CD4-positive, alpha-beta T cell treated with Interleukin-6 for 4 hours (primary cell): ENCODE results near the gene BRD3OS.

Experiments used
- DNase-seq: peaks from one replicate; pipeline ENCODE4 v3.0.0-alpha.2; 2020; ENCODE audit warnings: mixed read lengths

Gene BRD3OS

DNA sequence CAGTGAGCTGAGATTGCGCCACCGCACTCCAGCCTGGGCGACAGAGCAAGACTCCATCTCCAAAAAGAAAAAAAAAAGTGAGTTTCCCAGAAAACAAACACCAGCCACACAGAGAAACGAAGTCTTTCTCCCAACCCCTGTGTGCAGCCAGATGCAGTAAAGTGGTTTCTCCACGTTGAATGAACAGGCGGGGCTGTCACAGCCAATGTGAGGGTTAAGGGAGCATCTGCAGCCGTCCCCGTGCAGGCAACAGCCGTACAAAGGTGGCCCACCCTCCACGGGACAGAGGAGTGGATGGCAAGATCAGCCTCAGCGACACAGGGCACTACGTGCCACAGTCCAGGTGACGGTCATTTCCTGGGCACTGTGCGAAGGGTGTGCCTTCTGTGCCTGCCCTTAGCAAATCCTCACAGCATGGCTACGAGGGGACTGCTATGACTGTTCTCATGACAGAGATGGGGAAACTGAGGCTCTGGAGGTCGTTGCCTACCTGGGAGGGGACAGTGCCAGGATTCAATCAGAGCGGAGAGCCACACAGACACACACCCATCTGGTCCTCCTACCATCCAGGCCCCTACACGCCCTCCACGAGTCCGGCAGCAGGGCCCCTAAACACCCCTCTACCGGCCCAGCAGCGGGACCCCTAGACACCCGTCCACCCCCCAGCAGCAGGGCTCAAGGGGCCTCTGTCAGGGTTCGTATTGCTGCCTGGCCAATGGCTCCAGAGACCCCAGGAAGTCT, 35.5 kb upstream of the BRD3OS start:
- DNase-seq: no peak

DNA sequence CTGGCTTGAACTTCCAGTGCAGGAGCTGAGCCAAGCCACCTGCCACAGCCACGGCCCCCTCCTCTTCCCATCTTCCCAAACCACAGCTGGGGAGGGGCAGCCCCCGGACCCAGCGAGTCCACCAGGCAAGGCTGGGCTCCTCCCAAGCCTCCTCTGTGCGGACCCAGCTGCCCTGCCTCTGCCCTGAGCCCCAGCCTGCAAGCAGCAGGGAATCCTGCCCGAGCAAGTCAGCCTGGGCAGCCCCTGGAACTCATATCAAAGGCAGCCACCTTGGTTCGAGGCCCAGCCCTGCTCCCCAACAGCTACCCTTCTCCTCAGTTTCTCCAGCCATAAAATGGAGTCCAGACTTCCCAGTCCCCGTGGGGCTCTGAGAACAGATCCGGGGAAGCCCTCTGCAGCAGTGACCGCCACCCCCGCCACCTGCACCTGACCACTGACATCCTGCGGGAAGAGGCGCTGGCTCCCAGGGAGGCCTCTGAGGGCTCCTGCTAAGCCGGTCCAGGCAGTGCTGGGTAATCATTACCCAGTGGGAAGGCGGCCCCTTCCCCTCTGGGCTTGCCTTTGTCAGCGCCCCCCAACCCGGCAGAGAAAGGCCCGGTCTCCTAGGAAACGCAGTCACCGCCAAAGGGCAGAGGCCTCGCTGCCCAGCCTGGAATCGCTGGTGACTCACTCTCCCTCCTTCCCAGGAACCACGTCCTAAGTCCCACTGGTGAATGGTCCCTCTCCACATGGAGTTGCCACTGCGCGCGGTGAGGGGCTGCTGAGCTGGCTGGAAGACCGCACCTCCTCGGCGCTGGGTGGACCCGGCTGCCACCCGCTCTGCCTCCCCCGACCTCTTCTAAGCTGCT, 34.7 kb upstream of the BRD3OS start:
- DNase-seq: no peak

DNA sequence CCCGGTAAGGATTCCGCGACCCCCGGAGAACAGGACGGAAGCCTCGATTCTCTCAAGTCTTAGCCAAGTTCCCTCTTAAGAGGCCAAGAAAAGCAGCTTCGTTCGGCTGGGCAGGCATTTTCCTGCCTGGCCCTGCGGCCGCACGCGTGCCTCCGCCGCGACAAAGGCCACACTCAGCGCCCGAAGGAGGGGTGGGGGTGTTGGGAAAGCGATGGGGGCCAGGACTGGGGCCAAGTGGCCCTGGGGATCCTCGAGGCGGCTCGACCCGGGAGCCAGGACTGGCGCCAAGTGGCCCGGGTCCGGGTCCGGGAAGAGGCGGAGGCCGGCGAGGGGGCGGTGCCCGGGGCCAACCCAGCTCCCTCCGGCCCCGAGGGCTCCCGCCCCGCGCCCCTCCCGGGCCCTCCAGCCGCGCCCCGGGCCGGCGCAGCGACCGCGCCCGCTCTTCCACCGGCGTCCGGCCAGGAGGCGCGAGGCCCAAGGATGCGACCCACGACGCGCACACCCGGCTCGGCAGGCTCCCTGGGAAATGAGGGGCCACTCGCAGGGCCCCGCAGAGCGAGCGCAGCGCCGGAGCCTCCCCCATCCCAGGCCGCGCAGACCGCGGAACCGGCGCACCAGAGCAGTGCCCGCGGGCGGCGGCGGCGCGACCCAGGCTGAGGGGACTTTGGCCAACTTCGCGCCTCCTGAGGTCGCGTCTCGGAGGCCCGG, 33.9 kb upstream of the BRD3OS start:
- DNase-seq: peak; percentile 18

DNA sequence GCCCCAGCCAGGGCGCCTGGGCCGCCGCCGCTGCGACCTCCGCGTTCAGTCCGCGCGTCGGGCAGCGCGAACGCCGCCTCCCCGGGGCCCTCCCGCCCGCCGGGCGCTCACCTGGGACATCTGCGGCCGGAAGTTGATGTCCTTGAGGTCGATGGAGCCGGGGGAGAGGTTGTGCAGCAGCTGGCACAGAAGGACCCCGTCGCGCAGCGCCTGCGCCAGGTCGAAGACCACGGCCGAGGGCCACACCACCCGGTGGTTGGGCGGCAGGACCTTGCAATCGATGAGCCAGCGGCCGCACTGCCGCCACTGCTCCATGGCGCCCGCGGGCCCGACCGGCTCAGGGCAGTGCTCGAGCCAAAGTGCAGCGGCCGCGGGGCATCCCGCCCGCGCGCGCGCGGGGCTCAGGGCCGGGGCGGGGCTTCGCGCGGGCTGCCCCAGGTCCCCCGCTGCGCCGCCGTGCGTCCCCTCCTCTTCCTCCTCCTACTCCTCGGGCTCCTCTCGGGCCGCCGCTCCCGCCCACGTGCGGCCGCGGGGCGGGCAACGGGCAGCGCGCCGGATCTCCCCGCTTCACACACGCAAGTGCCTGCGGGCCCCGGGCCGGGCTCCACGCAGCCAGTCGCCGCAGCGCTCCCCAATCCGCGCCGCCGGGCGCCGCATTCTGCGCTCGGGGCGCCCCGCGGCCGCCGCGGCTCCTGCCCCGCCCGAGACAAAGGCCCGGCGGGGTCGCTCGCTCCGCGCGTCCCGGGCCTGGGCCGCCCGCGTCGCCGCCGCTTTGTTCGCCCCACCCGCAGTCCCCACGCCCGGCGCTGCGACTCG, 33.1 kb upstream of the BRD3OS start, which contains the start of gene VAV2:
TSS of gene VAV2 (minus strand) at position 361 of the 816 bp plus-strand sequence. CDS start at position 315, 46 bp downstream.
- DNase-seq: peak; percentile 69

DNA sequence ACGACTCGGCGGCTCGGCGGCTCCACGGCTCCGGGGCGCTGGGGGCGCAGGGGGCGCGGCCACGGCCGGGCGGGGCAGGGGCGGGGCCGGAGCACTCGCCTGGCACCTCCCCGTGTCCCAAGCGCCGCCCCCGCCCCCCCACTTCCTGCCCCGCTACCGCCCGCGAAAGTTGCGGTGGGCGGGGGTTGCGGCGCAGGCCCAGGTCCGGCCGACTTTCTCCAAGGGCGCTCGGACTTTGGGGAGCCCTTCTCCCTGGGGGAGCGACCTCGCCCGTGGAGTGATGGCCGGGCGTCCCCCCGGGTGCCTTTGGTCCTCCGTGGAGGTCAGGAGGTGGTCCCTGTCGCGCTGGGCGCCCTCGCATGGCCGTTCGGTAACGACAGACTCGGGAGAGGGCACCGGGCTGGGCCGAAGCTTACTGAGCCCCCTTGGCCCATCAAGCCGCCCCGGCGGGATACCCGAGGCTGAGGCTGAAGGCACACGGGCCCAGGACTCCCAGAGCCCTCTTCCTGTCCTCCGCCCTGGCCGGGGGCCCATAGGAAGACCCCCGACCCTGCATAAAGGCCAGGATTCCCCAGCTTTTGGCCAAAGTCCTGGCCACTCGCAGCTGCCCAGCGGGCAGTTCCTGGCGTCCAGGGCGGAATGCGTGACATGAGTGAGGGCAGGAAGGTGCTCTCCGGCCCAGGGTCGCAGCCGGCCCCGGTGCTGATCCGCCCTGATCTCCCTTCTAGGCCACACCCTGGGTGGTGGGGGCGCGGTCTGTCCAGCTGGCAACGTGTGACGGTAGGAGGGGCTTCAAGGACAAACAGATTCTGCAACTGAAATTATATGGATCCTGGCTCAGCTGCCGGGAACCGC, 32.3 kb upstream of the BRD3OS start:
- DNase-seq: peak; percentile 87

DNA sequence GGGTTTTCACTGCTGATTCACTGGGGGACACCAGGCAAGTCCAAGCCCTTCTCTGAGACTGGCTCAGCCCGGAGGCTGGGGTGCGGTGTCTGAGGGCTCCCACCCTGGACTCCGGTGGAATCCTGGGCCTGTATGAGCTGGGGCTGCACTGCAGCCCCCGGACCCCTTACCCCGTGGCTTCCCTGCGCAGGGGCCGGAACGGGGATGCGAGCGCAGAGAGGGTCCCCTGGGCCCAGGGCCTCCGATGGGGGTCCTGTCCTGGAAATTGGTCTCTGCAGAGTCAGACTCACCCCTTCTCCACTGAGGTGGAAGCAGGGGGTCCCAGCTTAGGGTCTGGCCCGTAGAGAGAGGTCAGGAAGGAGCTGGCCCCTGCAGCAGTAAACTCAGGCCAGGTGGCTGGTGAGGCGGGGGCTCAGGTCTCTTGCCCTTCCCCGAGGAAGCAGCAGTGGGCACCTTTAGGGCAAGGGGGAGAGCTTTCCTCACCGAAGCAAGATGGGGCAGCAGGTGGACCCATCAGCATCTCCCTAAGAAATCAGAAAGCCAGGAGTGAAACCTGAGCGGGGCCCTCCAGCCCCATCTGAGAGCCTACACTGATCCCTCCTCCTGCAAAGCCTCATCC, 31.5 kb upstream of the BRD3OS start:
- no peak for DNase-seq

DNA sequence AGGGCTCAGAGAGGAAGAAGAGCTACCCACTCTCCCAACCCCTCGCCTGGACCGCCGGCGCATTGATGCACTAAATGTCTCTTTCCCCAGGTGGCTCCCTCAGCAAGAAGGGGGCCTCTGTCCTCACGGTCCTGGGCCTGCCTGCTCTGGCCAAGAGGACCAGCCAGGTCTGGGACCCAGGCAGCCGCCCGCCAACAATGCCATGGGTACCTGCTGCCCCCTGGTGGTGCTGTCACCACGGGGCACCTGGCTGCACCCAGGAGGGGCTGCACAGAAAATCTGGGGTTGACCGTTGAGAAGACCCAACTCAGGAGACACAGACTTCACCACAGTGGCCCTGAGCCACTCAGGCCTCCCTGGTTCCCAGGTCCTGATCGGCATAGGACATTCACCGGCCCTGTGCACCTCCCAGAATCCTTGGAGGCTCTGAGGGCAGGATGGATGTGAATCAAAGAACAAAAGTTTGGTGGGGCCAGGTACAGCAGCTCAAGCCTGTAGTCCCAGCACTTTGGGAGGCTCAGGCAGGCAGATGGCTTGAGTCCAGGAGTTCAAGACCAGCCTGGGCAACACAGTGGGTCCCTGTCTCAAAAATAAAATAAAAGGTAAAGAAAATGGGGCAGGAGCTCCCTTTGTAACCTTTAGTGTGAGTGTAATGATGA, 30.8 kb upstream of the BRD3OS start:
- DNase-seq: peak; percentile 83

DNA sequence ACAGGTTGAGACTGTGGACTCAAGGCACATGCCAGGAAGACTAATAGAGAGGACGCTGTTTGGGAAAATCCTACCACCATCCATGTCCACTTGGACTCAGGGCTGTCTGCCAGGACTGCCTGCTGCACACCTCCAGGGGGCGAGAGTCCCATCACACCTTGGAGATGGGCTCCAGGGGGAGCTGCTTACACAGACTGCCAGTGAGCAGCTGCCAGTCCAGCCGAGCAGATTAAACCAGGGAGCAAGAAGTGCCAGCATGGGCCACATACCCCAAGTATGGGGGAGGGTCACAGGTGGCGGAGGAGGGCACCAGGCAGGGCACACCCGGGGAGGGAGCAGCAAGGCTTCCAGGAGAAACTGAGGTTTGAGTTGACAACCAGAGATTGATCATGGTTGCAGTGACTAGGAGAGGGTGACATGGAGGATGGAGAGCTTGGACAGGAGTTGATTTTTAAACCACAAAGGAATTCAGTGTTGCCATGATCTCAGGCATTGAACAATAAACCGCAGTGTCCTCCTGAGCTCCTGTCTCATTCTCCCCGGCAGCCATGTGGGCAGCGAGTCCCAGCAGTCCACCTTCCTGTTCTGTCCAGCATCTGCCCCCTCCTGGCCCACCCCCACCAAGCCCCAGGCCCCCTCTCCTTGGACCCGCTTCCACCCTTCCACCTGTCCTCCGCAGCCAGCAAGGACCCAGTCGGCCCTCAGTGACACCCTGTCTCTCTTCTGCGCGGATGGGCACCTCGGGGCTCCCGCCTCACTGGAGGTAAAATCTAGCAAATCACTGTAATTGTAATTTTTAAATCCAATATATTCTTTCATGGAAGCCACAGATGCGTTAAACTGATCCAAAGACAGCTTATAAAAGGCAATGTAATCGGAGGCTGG, 30.0 kb upstream of the BRD3OS start:
- no peak for DNase-seq

DNA sequence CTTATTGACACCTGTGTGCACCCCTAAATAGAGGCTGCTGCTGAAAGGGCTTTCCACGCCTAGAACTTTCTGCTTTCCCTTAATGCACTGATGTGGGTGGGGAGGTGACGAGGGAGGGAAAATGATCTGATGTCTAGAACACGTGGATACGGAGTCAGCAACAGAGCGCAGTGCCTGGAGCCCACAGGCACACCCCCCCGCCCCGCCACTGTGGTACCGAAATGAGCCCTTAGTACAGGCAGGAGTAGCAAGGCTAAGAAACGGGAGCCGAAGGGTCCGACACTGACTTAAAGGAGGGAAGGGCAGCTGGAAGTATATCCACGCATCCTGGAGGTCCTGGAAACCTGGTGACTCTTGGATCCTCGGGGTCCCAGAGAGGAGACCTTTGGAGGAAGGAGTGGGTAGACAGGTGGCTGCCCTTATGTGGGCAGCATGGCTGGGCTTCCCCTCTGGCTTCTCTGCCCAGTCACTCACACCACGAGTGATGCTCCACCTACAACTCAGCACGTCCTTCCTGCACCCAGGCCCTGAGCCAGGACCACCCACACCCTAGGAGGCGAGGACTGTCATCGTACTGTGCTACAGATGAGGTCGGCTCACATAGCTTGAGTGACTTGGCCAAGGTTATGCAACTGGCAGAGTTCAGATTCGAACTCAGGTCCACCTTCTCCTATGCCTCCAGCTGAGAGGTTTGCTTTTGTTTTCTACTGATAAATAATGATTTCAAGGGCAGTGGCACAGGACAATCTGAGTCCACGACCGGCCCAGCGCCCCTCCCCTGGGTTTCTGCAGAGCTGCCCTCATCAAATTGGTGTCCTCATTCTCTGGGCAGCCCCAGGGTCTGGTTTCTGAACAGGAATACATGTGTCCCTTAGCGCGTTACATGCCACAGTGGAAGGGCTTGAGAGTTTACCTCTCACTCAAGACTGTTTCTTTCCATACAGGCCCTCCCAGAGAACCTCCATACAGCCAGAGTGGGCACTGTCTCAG, 28.5 kb upstream of the BRD3OS start:
- DNase-seq: no peak

DNA sequence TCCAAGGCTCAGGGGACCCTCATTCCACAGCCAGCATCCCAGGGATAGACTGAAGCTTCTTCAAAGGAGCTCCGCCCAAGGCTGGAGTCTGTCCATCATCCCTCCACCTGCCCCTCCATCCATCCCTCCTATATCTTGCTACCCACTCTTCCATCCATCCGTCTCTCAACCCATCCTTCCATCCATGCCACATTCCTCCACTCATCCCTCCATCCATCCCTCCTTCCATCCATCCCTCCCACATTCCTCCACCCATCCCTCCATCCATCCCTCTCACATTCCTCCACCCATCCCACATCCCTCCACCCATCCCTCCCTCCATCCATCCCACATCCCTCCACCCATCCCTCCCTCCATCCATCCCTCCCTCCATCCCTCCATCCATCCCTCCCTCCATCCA, 27.7 kb upstream of the BRD3OS start:
- no peak for DNase-seq

DNA sequence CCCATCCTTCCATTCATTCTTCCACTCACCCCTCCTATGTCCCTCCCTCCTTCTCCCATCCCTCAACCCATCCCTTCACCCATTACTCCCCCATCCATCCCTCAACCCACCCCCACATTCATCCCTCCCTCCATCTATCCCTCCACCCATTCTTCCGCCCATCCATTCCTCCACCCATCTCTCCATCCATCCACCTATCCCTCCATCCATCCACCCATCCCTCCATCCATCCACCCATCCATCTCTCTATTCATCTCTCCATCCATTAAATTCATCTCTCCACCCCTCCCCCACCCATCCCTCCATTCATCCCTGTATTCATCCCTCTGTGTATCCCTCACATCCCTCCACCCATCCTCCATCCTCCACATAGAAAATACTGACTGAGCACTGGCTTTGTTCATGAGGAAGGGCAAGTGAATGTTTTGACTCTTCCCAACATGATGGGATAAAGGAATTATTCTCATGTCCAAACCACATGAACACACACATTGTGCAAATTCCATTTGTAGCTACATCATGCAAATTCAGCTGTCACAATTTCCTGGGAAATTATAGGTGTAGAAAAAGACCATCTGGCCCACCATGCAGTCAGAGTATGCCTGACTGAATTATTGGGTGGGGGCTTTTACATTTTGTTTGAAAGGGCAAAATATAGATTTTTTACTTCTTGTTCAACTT, 26.2 kb upstream of the BRD3OS start:
- no peak for DNase-seq

DNA sequence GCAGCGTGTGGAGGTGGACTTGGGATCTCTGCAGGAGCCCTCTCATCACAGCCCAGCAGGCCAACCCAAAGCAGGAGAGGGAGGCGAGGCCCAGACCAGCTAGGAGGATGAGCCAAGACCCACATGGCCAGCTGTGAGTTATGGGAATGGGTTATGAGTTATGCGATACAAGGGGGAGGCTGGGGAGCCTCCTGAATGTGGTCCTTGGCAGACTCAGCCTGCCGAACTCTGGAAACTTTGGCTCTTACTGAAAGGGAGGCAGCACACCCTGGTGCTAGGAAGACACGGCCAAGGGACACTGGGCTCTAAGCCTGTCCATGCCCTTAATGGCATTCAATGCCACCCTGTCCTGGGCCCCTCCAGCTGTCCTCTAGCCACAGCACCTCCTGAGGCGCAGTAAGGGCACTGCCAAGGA, 25.4 kb upstream of the BRD3OS start:
- no peak for DNase-seq

DNA sequence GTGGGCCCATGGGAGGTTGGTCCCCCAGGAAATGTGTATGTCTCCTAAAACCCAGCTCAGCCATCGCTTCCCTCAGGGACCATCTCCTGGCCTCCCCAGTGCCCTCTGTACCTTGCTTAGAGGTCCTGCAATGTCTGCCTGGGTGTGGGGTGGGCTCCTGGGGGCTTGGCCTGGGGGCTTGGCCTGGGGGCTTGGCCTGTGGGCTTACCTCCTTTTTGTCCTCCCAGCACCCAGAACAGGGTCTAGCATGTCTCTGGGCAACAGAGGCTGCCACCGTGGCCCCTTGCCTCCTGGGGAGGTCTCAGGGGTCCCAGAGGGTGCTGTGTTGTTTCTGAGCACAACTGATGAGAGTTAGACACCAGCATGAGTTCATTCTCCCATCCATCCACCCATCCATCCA, 22.5 kb upstream of the BRD3OS start:
- no peak for DNase-seq

DNA sequence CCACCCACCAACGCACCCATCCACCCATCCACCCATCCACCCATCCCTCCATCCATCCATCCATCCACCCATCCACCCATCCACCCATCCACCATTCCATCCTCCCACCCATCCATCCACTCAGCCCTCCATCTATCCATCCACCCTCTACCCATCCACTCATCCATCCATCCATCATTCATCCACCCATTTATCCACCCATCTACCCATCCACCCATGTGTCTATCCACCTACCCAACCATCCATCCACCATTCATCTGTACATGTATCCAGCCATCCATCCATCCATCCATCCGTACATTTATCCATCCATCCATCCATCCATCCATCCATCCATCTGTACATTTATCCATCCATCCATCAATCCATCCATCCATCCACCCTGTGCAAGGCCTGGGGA, 22.0 kb upstream of the BRD3OS start:
- no peak for DNase-seq

DNA sequence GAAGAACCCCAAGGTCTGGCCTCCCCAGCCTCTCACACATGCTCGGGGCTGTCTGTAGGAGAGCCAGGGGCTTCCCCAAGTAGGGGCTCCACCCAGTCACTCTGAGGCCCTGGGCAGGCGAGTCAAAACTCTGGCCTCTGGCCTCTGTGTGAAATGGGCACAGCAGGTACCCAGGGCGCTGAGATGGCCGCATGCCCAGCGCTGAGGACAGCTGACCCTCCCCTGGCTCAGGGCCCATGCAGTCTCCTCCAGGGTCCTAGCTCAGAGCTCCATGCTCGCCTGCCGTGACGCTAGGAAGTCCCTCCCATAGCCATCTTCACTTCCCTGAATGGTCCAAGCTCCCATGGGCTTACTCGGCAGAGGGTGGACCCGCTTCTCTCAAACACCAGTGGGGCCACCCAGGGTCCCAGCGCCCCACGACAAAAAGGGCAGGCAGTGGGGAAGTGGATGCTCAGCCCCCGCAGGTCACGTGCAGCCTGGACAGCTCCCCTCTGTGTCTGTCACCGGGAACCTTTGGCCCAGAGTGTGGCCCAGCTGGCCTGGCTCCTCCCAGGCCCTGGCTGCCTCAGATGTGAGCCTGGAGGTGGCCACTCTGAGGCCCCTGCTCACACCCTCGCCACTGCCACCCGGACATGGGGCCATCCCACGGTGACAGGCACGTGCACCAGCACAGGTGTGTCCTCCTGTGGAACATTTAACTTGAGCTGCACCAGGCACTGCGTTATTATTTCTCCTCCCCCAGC, 21.0 kb upstream of the BRD3OS start:
- DNase-seq: no peak

DNA sequence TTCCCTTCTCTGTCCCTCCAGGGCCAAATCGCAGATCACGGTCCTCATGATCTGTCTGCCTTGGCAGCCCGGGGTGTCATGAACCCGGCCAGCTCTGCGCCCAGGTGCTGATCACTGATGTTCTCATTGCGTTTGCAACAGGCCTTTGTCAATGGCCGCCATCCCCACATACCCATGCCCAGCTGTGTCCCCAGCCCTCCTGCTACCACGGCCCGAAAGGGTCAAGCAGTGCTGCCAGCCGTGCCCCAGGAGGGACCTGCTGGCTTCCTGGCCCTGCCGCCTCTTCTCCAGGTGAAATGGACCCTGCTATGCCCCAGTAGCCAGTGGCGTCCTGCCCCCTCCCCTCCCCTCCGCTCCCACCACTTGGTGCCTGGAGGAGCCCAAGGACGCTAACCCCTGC, 20.4 kb upstream of the BRD3OS start:
- DNase-seq: no peak

DNA sequence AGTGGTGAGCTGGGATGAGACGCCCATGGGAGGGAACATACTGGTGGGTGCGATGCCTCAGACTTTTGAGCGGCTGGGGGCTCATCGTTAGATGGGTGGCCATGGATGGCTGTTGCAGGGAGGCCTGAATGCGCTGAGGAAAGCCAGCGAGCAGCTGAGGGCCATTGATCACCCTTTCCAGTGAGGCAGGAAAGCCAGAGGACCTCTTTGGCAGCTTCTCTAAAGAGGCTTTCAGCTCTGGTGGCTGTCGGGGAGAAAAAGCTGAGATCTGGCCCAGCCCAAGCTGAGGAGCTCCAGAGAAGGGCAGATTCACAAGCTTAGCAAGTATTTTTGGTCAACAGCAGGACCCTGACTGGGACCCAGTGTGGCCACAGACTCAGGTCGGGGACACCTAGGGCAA, 19.9 kb upstream of the BRD3OS start:
- DNase-seq: no peak
